ENCODE measurements around the gene DOCK9. TPM values are rescaled to one million over a fixed set of nuclear protein-coding genes. Genes with fewer than 3 reads are reported as not detected.
A peak's percentile ranks its signal among the peaks of the same experiment; 100 is the strongest.

The DOCK9 gene
- total RNA-seq, 4 donors from 2014 or later: 79.1 to 197 (median 107) TPM

DNA sequence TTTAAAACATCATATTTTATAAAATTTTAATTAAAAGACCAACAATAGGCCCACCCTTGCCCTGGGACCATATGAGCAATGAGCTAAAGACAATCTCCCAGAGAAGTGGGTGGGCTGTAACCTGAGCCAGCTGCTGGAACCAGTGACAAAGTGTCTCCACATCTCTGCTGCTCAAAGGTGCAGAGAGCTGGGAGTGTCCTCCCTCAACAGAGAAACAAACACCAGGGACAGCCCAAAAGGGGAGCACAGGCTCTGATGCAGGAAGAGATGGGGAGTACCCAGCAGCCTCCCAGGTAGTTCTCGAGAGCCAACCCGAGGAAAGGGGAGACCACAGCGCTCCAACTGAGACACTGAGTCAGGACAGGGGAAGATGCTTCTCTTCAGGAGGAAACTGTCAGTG is 39.1 kb downstream of the DOCK9 start:
- Histone ChIP-seq H3K4me1 (peaks cover 0 to 2% of the 10 kb centered on the region in 2 donors), H3K4me3 (no peak overlapping the region), H3K9me3 (peaks cover 0 to 8% of the 10 kb centered on the region in 2 donors), H3K27ac (peak overlapping the region in 1 of 2 donors; percentile 56), H3K36me3 (no peaks in the 10 kb centered on the region), H3K27me3 (no peaks in the 10 kb centered on the region)
- no peak for TF ChIP-seq POLR2A (IDR thresholded peaks at IDR 0.05)
- TF ChIP-seq, protein P1, sequence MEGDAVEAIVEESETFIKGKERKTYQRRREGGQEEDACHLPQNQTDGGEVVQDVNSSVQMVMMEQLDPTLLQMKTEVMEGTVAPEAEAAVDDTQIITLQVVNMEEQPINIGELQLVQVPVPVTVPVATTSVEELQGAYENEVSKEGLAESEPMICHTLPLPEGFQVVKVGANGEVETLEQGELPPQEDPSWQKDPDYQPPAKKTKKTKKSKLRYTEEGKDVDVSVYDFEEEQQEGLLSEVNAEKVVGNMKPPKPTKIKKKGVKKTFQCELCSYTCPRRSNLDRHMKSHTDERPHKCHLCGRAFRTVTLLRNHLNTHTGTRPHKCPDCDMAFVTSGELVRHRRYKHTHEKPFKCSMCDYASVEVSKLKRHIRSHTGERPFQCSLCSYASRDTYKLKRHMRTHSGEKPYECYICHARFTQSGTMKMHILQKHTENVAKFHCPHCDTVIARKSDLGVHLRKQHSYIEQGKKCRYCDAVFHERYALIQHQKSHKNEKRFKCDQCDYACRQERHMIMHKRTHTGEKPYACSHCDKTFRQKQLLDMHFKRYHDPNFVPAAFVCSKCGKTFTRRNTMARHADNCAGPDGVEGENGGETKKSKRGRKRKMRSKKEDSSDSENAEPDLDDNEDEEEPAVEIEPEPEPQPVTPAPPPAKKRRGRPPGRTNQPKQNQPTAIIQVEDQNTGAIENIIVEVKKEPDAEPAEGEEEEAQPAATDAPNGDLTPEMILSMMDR (IDR thresholded peaks at IDR 0.05): no peak
- intact Hi-C loops (cut with DNase I; ENCODE audit: low total_unique reads): no loop called here
- DNase-seq: no peak

DNA sequence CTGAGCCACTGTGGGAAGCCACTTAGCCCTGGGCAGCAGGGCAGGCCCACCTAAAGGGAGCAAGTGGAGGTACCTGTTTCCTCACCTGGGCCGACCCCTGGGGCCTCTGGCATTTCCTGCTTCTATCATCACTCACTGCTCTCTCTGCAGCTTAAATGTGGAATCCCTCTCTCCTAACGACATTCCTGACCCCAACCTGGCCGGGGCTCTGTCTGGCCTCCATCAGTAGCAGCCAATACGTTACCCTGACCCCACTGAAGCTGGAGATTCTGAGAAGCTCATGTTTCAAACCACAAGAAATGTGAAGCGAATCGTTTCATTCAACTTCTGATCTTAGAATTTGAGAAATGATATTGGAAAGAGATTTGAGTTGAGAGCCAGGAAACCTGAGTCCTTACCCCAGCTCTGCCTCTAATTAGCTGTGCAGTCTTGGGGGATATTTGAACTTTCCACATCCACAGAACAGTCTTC is 39.9 kb downstream of the DOCK9 start:
- no peak for DNase-seq
- Histone ChIP-seq H3K4me3 (no peak overlapping the region), H3K27me3 (no peaks in the 10 kb centered on the region), H3K9me3 (peaks cover 0 to 8% of the 10 kb centered on the region in 2 donors), H3K27ac (peak overlapping the region in 1 of 2 donors; percentile 10), H3K36me3 (no peaks in the 10 kb centered on the region), H3K4me1 (peaks cover 0 to 2% of the 10 kb centered on the region in 2 donors)
- intact Hi-C loops (cut with DNase I; ENCODE audit: low total_unique reads): no loop called here
- TF ChIP-seq, protein P1 (IDR thresholded peaks at IDR 0.05): no peak
- no peak for TF ChIP-seq POLR2A (IDR thresholded peaks at IDR 0.05)

DNA sequence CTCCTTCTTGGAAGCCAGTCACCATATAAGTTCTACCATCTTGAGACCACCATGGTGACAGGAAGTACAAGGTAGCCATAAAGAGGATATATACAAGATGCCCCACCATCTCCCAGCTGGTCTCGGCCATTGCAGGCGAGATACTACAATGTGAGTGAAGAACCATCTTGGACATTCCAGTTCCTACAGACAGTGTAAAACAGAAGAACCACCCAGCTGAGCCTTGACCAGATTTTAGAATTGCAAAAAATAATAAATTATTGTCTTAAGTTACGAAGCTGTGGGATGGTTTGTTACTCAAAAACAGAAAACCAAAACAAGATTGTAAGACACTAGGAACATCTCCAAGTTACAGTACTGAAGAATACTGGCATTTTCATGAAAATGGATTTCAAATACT is 43.6 kb downstream of the DOCK9 start:
- Histone ChIP-seq H3K4me1 (no peaks in the 10 kb centered on the region), H3K27ac (no peak overlapping the region), H3K27me3 (no peaks in the 10 kb centered on the region), H3K9me3 (peaks cover 0 to 8% of the 10 kb centered on the region in 2 donors), H3K4me3 (no peak overlapping the region), H3K36me3 (no peaks in the 10 kb centered on the region)
- intact Hi-C loops (cut with DNase I; ENCODE audit: low total_unique reads): loop anchor here (5.0 kb wide), 1 partner anchor 123 kb away; no protein-coding TSS in a partner anchor
- no peak for TF ChIP-seq POLR2A (IDR thresholded peaks at IDR 0.05)
- TF ChIP-seq, protein P1 (IDR thresholded peaks at IDR 0.05): no peak
- DNase-seq: no peak

DNA sequence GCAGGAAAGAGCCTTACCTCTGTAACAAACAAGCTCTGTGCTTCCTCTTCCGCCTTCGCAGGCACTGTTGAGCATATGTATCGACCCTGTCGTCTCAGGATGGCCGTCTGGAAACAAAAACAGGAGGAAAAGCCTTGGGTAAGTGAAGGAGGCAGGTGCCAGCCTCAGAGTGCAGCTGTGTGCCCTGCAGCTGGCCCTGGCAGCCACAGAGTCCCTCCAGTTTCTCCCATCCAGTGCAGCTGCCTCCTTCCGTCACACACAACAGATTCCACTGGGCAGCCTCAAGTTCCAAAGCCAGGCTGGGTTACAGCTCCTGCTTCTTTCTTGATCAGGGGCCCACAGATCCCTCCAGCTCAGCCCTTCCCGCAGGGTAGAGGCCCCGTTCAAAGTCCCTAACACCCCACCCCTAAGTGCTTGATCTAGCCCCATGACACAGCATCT is 47.7 kb downstream of the DOCK9 start:
- Histone ChIP-seq H3K4me1 (no peaks in the 10 kb centered on the region), H3K27ac (peak overlapping the region in 1 of 2 donors; percentile 33), H3K36me3 (no peaks in the 10 kb centered on the region), H3K27me3 (no peaks in the 10 kb centered on the region), H3K9me3 (peaks cover 0 to 8% of the 10 kb centered on the region in 2 donors), H3K4me3 (no peak overlapping the region)
- DNase-seq: no peak
- intact Hi-C loops (cut with DNase I; ENCODE audit: low total_unique reads): loop anchor here (5.0 kb wide), 1 partner anchor 127 kb away; no protein-coding TSS in a partner anchor
- TF ChIP-seq, protein P1 (IDR thresholded peaks at IDR 0.05): no peak
- no peak for TF ChIP-seq POLR2A (IDR thresholded peaks at IDR 0.05)

DNA sequence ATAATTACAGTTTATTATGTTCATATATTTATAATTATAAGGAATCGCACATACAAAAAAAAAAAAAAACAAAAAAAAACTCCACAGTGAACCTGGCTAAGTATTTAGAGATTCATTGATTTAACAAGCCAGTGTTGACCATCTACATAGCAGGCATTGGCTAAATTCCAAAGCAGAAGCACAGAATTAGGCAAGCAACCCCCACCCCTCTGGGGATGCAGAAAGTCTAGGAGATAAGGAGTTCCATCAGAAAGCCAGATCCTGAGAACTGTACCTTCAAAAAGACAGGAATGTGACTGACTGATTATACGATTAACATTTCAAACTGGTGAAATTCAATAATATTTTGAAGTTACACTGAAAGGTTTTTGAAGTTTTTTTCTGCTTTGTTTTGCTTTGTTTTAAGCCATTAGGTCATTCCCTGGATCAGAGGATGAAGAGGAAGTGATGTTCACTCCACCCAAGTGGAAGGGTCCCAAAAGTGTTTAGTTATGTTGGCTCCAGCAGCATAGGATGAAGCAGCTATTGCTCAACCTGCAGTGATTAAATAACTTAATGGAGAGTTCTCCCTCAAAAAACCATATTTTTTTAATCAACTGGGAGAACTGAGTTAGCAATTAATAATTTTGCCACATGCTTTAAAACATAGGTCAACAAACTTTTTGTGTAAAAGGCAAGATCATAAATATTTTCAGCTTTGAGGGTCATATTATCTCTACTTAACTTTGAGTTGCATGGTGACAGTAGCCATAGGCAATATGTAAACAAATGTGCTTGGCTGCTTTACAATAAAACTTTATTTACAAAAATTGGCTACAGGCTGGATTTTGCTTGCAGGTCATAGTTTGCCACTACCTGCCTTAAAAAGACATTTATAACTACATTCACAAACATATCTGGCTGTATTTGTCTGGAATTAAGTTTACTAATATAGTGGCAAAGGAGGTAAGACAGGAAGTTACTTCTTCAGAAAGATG is 49.6 kb downstream of the DOCK9 start:
- no peak for TF ChIP-seq POLR2A (IDR thresholded peaks at IDR 0.05)
- TF ChIP-seq, protein P1 (IDR thresholded peaks at IDR 0.05): no peak
- Histone ChIP-seq H3K27me3 (no peaks in the 10 kb centered on the region), H3K4me3 (no peak overlapping the region), H3K27ac (peak overlapping the region; percentile 65 to 77), H3K4me1 (no peaks in the 10 kb centered on the region), H3K36me3 (no peaks in the 10 kb centered on the region), H3K9me3 (no peaks in the 10 kb centered on the region)
- DNase-seq: peak; percentile 46 to 74
- intact Hi-C loops (cut with DNase I; ENCODE audit: low total_unique reads): no loop called here

Measured in uterus (tissue), 4 donors.